Gastrocnemius medialis (tissue), 4 donors: ENCODE data around the gene PCSK4. TPM values are rescaled to one million over a fixed set of nuclear protein-coding genes. Genes with fewer than 3 reads are reported as not detected.

Source experiments
- ATAC-seq, 2 donors: fragments of 150-250 bp; one replicate each; pipeline ENCODE4 v1.9.1; 2016
- DNase-seq, 2 donors: peaks; one replicate each; pipeline ENCODE4 v3.0.0-alpha.2; 2019
- H3K27ac ChIP-seq, 4 donors: fragments of 200-600 bp; sonication (generic); 1 replicate in 1 of 4; 2 replicates in 3 of 4; pipeline ENCODE4 v1.5.1; 2016 to 2018; ENCODE audit warnings: mild to moderate bottlenecking in 2 of 4, moderate library complexity in 1 of 4
- H3K27me3 ChIP-seq, 3 donors: fragments of 200-600 bp; sonication (generic) in 2 of 3; 1 replicate in 1 of 3; 2 replicates in 2 of 3; pipeline versions ENCODE4 v1.5.1 to v1.6.0; 2016 to 2019; ENCODE audit warnings: mild to moderate bottlenecking in 1 of 3, moderate library complexity in 1 of 3
- H3K36me3 ChIP-seq, 2 donors: fragments of 200-600 bp; sonication (generic) in 1 of 2; one replicate each; pipeline ENCODE4 v1.5.1; 2017 to 2018
- H3K4me1 ChIP-seq, 2 donors: fragments of 200-600 bp; sonication (generic) in 1 of 2; one replicate each; pipeline ENCODE4 v1.5.1; 2016 to 2017; ENCODE audit warnings: mild to moderate bottlenecking in 2 of 2
- H3K4me3 ChIP-seq, 4 donors: fragments of 200-600 bp; sonication (generic) in 3 of 4; 1 replicate in 1 of 4; 2 replicates in 3 of 4; pipeline ENCODE4 v1.5.1; 2016 to 2019; ENCODE audit warnings: mild to moderate bottlenecking in 2 of 4
- H3K9me3 ChIP-seq, 3 donors: fragments of 200-600 bp; sonication (generic) in 2 of 3; 1 replicate in 1 of 3; 2 replicates in 2 of 3; pipeline ENCODE4 v1.5.1; 2016 to 2019
- CTCF ChIP-seq, 5 experiments: fragments of 450-650 bp in 3 of 5; fragments of 200-600 bp in 2 of 5; sonication (generic) in 2 of 5; IDR thresholded peaks in 4 of 5; conservative IDR thresholded peaks in 1 of 5; 1 replicate in 4 of 5; 2 replicates in 1 of 5; pipeline ENCODE4 v1.5.1; 2016 to 2019; ENCODE audit warnings: antibody characterized with exemption in 5 of 5, mild to moderate bottlenecking in 3 of 5, moderate library complexity in 3 of 5
- POLR2A ChIP-seq, 2 donors: fragments of 450-650 bp; IDR thresholded peaks; one replicate each; pipeline ENCODE4 v1.6.1; 2017; ENCODE audit warnings: antibody characterized with exemption in 2 of 2, mild to moderate bottlenecking in 2 of 2, moderate library complexity in 2 of 2
- in situ Hi-C, 4 donors: fragments of 200-750 bp; cut with MboI; loops; one replicate each; pipeline versions ENCODE4 v1.15.0 to v1.8.0; 2017; ENCODE audit warnings: low sequenced_read_pairs in 4 of 4
- intact Hi-C: fragments of 100-400 bp; cut with DNase I; formaldehyde crosslinking; loops from one replicate; pipeline ENCODE4 v1.15.1; 2023; ENCODE audit warnings: low total_unique reads
- total RNA-seq, 4 donors: library from RNA; depleted of rRNA; stranded (reverse); fragments of >200 nt; gene quantifications; one replicate each; pipeline versions ENCODE4 v1.1.0 to v1.2.3, GENCODE V29; 2016

PCSK4 gene
- total RNA-seq, 4 donors from 2014 or later: 0.12 to 0.60 (median 0.37) TPM

GRCh38 chr19:1505991-1506881 lies 16.1 kb upstream of the PCSK4 start:
- peaks cover 0 to 8% (median 5%) of the 10 kb centered on the region in 3 donors for H3K27me3 ChIP-seq
- no peak overlapping the region for H3K4me3 ChIP-seq
- no peaks in the 10 kb centered on the region for H3K36me3 ChIP-seq
- DNase-seq (no peak), ATAC-seq (no peak)
- peak overlapping the region in 2 of 4 donors; percentile 94 to 99 for H3K27ac ChIP-seq
- in situ Hi-C loops (no loop called here), intact Hi-C loops (no loop called here)
- TF ChIP-seq POLR2A (IDR thresholded peaks at IDR 0.05): no peak
- no peak for TF ChIP-seq CTCF (IDR thresholded peaks at IDR 0.05 in 4 of 5, conservative IDR thresholded peaks at IDR 0.05 in 1 of 5)
- no peaks in the 10 kb centered on the region for H3K9me3 ChIP-seq
- peaks cover 4 to 19% of the 10 kb centered on the region in 2 donors for H3K4me1 ChIP-seq

- Histone ChIP-seq H3K27me3 (peaks cover 0 to 11% (median 5%) of the 10 kb centered on the region in 3 donors), H3K27ac (no peak overlapping the region), H3K9me3 (no peaks in the 10 kb centered on the region), H3K4me3 (no peak overlapping the region), H3K4me1 (peaks cover 4 to 15% of the 10 kb centered on the region in 2 donors), H3K36me3 (no peaks in the 10 kb centered on the region)
- in situ Hi-C loops (no loop called here), intact Hi-C loops (no loop called here)
- no peak for ATAC-seq
- no peak for DNase-seq
- TF ChIP-seq CTCF (IDR thresholded peaks at IDR 0.05 in 4 of 5, conservative IDR thresholded peaks at IDR 0.05 in 1 of 5) (no peak), POLR2A (IDR thresholded peaks at IDR 0.05) (no peak)
These were observed 14.9 kb upstream of the PCSK4 start for GRCh38 chr19:1505012-1505411.

GRCh38 chr19:1503925-1504773 lies 14.0 kb upstream of the PCSK4 start:
- ATAC-seq: no peak
- TF ChIP-seq POLR2A (IDR thresholded peaks at IDR 0.05) (no peak), CTCF (IDR thresholded peaks at IDR 0.05 in 4 of 5, conservative IDR thresholded peaks at IDR 0.05 in 1 of 5) (no peak)
- H3K4me1 ChIP-seq: peaks cover 4 to 15% of the 10 kb centered on the region in 2 donors
- no peak overlapping the region for H3K27ac ChIP-seq
- H3K9me3 ChIP-seq: no peaks in the 10 kb centered on the region
- peaks cover 0 to 11% (median 5%) of the 10 kb centered on the region in 3 donors for H3K27me3 ChIP-seq
- DNase-seq: no peak
- in situ Hi-C loops: no loop called here
- no peak overlapping the region for H3K4me3 ChIP-seq
- H3K36me3 ChIP-seq: no peaks in the 10 kb centered on the region
- intact Hi-C loops: no loop called here

- in situ Hi-C loops (no loop called here), intact Hi-C loops (no loop called here)
- Histone ChIP-seq H3K27me3 (peaks cover 0 to 11% (median 5%) of the 10 kb centered on the region in 3 donors), H3K4me1 (peaks cover 4 to 15% of the 10 kb centered on the region in 2 donors), H3K36me3 (no peaks in the 10 kb centered on the region), H3K27ac (no peak overlapping the region), H3K4me3 (peak overlapping the region; percentile 15 to 32 (median 28)), H3K9me3 (no peaks in the 10 kb centered on the region)
- no peak for ATAC-seq
- TF ChIP-seq CTCF (IDR thresholded peaks at IDR 0.05 in 4 of 5, conservative IDR thresholded peaks at IDR 0.05 in 1 of 5) (peak; percentile 54 to 87 (median 72)), POLR2A (IDR thresholded peaks at IDR 0.05) (no peak)
- peak in 1 of 2 donors; percentile 41 for DNase-seq
These were observed 13.2 kb upstream of the PCSK4 start for GRCh38 chr19:1503089-1503924.
